Fibroblast of skin of scalp (primary cell): Measurements from ENCODE around the gene FXYD7.

Experiments
- DNase-seq: peaks from one replicate; pipeline ENCODE4 v3.0.0-alpha.2; 2013

The FXYD7 gene

DNA sequence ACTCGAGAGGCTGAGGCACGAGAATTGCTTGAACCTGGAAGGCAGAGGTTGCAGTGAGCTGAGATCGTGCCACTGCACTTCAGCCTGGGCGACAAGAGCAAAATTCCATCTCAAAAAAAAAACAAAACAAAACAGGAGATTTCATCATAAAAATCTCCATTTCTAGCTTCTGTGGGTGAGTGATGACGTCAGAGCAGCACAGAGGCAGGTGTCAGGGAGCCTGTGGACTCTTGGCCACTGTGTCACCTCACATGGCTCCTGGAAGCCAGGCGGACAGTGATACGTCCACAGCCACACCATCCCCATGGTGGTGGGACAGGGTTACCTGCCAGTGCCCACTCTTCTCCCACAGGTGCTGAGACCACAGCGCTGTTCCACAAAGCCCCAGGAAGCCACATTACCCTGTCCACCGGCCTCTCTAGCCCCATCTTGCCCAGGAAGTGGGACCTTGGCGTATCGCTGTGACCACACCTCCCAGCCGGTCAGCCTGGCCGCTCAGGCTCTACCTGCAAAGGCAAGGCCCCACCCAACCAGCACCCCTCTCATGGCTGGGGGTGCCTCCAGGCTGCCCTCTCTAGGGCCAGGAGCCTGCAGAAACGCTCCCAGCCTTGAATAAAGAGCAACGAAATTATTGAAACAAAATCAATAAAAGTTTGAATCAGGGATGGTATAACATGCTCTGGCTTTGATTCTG lies 29.9 kb upstream of the FXYD7 start:
- no peak for DNase-seq

DNA sequence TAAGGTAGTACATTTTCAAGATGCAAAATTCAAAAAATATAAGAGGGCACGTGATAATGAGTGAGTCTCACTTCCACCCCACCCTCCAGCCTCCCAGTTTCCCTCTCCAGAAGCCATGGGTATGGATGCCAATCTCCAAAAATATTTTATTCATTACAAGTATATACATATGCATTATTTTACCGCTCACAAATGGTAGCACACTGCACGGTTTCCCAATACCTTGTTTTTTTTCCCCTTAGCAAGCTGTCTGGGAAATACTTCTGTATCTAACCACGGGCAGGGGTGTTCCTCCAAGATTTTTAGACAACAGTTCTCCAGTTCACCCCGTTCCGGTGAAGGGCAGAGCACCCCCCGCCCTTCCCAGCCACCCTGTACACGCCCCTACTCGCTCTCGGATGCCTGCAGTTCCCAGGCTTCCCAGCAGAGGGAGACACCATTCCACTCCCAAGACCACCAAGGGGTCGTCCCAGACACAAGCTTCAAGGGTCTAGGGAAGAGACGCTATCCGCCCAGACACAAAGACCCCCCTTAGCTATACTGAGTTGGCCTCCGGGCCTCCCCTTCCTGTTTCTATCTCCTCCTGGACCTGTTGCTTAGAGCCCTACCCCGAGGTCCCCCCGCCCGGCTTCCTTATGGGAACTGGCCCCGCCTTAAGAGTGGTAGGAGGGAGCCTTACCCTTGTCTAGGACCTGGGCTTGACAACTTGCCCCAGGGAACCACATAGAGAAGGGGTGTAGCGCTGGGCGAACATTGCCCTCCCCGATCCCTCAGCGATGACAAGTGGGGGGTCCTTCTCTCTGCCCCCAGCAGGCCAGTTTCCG lies 28.5 kb upstream of the FXYD7 start:
- peak; percentile 63 for DNase-seq

DNA sequence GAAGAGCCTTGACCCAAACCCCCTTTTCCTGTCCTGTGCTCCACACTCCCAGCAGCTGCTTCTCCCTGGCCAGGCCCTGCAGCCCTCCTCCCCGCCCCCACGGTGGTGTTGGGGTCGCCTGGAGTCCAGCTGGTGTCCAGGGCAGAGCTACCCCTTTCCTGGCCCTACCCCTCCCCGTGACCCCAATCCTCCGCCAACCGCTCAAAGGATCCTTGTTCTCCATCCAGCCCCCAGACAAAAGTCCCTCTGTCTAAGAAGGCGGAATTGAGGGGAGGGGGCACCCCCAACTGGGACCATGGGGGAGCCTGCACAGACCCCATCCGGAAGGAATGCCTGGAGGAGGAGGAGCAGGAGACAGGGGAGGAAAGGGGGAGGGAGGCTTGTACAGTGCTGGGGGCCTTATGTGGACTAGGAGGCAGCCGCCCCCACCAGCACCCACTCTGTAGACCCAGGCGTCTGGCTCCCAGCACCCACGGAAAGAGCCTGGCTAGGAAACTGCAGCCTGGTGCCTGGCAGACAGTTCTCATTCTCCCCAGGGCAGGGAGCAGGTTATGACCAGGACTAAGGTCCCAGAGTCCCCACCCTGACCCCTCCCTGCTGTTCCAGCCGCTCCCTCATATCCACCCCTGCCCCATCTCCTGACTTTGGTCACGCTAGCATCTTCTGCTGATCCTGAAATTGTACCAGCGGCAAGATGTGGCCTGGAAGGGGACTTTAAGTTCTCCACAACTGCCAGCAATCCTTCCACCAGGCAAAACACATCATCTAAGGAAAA lies 27.7 kb upstream of the FXYD7 start, which contains the start of gene FXYD3:
Gene FXYD3 (plus strand): TSS at position 647 of the 775 bp plus-strand sequence. CDS start 3,554 bp downstream, outside the sequence.
- no peak for DNase-seq

DNA sequence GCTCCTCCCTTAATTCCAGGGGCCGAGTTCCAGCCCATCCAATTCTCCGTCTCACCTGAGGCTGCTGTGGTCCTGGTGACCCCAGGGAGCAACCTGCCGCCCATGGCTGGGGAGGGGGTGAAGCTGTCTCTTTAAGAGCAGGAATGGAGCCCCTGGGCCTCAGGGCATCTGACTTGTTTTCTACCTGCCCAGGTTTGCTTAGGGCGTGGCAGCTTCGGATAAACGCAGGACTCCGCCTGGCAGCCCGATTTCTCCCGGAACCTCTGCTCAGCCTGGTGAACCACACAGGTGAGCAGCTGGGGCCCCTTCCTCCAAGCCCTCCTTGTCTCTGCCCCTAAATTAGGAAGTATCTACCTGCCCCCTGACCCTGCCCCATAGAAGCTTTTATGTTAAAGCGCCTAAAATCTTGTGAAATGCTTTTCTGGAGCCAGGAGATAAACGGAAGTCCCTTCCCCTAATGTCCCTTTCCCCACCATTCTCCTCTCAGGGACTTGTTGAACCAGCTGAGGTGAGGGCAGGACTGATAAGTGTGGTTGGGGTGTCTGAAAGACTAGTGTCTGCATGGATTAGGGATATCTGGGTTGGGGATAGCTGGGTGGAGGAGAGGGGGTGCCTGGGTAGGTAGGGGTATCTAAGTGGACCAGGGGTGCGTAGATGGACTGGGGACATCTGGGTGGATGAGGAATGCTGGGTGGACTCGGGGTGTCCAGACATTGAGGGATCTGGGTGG lies 26.8 kb upstream of the FXYD7 start:
- DNase-seq, result no peak

DNA sequence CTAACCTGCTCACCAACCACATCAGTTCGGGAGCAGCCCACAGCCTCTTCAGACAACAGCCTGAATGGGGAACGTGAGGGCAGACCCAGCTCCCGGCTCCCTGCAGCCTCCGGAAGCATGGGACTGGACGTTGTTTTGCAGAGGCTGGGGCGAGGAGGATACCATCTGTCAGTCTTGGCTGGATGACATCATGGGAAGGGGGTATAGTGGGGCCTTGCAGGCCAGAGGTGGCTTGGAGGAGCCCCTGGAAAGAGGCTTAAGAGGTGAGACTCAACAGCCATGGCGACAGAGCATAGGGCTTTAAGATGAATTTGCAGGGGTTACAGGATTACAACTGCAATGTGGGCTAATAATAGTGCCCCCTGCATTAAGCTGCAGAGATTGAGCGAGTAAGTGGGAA lies 25.9 kb upstream of the FXYD7 start:
- no peak for DNase-seq

DNA sequence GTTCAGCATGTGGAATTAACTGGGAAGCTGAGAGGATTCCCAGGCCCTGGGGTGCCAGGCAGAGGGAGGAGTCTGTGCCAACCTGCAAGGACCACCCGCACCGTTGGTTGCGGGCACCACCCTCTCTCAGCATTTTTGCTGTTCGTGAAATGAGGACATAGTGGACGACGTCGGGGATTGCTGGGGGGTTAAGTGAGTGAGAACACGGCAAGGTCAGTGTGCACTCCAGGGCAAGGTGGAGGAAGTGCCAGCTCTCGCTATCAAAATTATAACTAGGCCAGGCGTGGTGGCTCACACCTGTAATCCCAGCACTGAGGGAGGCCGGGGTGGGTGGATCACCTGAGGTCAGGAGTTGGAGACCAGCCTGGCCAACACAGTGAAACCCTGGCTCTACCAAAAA lies 25.3 kb upstream of the FXYD7 start:
- DNase-seq, result no peak

DNA sequence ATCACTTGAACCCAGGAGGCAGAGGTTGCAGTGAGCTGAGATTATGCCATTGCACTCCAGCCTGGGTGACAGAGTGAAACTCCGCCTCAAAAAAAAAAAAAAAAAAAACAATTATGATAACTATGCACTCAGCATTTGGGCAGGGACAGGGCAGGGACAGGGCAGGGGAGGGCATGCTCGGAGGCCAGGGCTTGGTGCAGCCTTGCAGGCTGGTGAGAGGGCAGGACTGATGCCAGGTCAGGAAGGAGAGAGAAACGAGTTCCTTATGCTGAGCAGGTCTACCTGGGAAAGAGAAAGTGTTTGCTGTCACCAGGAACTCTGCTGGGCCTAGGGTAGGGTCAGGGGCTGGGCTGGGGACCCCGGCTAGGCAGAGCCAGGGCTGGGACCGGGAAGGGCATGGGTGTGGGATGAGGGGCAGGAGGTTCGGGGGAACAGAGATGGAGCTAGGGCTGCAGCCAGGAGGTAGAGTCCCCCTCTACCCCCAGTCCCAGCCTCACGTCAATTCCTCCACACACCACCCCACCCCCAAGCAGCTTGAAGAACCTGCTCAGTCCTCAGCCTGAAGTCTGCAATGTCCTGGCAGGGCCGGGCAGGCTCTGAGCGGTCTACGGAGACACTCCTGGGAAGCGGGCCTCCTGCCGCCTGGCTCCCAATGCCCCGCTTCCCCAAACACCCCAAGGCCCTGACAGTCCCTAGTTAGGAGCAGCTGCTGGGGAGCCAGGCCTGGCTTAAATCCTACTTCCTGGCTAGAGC lies 24.6 kb upstream of the FXYD7 start:
- no peak for DNase-seq

DNA sequence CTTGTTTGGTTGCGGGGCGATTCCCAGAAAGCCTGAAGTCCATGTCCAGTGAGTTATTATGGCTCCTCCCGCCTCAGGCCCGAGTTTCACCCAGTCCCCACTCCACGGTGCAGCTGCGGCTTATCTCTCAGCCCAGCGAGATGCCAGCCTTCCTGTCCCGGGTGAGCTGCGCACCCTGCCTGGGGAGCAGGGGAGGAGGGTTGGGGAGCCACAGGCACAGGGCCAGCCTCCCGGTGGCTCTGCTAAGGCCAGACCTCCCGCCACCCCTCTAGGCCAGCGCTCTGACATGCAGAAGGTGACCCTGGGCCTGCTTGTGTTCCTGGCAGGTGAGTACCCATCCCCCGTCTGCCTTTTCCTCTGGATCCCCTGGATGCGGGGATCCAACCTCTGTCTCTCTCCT lies 24.0 kb upstream of the FXYD7 start:
- DNase-seq, result no peak

DNA sequence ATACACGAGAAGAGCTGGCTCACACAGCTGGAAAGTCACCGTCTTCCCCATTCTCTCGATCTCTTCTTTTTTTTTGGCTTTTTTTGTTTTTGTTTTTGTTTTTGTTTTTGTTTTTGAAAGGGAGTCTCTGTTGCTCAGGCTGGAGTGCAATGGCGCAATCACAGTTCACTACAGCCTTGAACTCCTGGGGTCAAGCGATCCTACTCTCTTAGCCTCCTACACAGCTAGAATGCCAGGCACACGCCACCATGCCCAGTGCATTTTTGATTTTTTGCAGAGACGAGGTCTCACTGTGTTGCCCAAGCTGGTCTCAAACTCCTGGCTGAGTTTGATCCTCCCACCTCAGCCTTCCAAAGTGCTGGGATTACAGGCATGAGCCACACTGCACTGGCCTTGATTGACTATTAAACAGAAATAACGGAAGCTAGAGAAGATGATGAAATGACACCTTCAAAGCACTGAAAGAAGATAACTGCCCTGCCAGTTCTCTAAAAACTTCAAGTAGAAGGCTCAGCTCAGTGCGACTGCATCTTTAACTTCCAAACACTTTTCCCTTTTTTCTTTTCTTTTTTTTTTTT lies 23.4 kb upstream of the FXYD7 start:
- no peak for DNase-seq

DNA sequence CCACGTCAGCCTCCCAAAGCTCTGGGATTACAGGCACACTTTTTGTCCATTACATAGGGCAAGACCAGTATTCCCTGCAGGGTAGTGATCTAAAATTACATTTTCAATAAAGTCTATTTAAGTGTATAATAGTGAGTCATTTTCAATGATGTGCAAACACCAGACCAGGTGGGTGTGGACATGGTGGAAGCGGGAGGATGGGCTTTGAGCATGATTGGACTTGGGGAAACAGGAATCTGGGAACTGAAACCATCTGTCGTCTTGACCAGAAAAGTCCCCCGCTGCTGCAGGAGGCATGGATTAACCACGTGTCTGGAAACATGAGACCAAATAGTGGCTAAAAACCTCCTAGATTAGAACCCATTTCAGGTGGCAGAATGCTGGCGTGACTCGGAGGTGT lies 22.6 kb upstream of the FXYD7 start:
- DNase-seq, result peak; percentile 91

DNA sequence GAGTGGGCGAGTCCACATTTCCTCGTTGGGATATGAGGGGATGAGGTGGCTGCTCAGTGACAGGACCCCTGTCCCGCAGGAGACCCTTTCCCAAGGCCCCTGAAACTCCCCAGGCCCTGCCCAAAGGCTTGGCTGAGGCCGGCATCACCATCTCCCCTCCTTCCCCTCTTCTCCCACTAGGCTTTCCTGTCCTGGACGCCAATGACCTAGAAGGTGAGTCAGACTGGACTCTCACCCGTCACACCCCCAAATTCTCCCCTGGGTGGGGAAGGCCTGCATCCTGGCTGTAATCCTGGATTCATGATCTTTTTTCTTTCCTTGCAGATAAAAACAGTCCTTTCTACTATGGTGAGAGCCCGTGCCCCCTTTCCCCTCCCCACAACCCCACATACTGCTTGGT lies 22.2 kb upstream of the FXYD7 start:
- DNase-seq, result no peak

DNA sequence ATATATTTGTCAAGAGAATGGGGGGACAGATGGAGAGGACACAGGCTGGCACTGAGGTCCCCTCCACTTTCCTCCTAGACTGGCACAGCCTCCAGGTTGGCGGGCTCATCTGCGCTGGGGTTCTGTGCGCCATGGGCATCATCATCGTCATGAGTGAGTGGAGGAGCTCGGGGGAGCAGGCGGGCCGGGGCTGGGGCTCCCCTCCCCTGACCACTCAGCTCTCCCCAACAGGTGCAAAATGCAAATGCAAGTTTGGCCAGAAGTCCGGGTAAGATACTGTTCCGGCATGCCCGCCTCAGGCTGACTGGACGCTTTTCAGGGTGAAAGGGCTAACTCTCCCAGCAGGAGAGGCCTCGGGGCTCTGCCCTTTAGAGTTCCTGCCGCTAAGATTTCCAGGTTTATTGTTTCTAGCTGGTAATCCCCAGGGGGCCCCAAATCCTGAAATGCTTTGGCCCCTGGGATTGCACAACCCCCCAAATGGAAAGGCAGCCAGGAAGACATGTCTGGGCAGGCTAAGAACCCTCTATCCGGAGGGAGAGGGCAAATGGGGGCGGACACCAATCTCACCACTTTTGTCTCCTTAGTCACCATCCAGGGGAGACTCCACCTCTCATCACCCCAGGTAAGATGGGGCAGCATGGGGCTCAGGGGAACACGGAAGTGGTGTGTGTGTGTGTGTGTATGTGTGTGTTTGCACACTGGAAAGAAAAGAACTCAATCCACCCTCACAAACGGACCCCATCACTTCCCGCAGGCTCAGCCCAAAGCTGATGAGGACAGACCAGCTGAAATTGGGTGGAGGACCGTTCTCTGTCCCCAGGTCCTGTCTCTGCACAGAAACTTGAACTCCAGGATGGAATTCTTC lies 20.1 kb upstream of the FXYD7 start:
- no peak for DNase-seq

DNA sequence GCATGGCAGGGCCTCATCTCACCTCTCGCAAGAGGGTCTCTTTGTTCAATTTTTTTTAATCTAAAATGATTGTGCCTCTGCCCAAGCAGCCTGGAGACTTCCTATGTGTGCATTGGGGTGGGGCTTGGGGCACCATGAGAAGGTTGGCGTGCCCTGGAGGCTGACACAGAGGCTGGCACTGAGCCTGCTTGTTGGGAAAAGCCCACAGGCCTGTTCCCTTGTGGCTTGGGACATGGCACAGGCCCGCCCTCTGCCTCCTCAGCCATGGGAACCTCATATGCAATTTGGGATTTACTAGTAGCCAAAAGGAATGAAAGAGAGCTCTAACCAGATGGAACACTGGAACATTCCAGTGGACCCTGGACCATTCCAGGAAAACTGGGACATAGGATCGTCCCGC lies 19.5 kb upstream of the FXYD7 start:
- peak; percentile 74 for DNase-seq

DNA sequence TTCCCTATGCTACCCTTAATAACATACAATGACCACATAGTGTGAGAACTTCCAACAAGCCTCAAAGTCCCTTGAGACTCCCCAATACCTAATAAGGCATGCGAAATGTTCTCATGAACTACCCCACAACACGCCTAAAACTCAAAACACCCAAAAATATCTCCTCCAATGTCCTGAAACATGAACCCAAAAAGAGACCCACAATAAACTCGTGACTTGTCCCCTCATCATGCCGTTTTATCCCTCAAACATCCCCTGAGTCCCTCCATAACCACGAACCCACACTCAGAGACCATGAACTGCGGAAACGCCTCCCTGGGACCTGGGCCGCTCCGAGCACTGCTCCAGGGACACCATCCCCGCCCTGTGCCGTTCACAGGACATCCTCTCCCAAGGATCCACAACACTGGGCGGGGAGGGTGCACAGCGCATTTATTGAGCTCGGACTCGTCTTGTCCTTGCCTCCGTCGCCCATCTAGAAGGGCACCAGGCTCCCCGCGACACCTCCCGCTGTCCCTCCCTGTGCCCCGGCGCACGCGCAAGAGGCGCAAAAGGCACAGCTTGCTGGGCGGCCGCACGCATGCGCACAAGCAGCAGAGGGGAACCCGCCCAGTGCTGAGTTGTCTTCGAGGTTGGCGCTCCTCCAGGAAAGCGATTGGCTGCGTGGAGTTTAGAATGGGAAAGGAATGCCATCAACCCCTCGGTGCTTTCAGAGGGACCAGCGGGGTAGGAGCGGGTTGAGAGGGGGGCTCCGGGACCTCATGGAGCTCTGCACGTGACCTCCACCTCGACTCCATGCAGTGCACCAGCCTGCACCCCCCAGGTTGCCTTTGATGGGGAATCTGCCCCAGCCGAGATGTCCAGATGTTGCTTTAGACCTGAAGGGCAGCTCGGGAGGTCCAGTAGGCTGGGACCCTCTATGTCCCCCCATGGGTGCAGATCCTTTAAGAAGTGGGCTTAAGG lies 18.7 kb upstream of the FXYD7 start:
- DNase-seq, result peak; percentile 97

DNA sequence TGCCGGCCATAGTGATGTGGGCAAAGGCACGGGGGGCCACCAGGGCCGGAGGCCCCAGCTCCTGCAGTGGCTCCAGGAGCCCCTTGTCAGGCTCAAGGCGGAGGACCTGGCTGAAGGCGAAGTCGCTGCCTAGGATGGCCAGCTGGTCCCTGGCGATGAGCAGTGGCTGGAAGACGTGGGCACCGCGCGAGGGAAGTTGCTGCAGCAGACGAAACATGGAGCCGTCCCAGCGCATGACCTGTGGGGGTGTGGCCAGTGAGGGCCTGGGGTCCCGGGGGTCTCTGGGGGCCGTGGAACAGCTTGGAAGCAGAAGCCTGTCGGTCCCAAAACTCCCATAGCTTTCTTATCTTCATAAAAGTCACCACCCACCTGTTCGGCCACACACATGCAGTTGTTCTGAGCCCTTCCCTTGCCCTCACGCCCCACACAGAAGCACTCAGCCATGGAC lies 17.8 kb upstream of the FXYD7 start:
- DNase-seq, result no peak

DNA sequence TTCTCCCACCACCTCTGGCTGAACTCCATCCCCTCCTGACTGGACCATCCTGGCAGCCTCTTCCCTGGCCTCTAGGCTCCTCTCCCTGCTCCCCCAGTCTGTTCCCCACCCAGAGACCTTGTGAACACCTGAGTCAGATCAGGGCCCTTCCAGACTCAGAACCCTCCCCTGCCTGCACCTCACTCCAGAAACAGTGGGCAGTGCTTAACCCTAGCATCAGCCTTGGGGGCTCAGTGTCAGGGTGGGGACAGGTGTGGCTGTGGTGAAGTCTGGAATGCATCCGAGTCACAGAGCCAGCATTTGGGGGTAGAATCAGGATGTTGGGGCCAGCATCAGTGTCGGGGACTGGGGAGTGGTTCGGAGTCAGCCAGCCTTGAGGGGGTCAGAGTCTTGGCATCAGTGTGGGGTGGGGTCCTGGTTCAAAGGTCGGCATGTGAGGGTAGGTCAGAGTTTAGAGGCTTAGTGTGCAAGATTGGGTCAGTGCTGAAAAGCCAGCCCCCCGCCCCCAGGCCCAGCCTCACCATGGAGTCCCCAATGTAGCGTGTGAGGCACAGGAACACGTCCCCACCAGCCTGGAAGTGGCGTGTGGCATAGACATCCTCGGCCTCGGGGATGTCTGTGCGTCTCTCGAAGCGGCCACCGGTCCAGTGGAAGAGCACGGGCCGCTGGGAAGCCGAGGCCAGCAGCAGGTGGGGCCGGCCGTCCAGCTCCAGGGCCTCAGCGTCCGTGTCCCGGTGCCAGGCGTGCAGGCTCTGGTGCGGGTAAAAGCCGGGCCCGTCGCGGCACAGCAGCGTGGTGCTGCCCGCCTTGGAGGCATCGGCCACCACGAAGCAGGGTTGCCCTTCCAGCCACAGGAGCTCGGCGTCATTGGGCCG lies 17.1 kb upstream of the FXYD7 start:
- no peak for DNase-seq

DNA sequence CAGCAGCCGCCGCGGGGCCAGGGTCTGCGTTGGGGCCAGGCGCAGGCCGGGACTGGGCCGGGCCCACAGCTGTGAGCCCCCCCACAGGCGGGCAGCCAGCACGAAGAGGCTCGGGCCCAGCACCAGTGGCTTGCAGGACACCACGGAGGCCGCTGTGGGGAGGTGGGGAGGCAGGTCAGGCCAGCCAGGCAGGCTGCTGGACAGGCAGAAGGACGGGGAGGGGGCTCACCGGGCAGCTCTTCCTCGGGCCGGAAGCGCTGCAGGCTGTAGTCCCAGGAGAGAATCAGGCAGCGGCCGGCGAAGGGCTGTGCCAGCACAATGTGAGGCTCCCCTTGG lies 16.5 kb upstream of the FXYD7 start:
- no peak for DNase-seq

DNA sequence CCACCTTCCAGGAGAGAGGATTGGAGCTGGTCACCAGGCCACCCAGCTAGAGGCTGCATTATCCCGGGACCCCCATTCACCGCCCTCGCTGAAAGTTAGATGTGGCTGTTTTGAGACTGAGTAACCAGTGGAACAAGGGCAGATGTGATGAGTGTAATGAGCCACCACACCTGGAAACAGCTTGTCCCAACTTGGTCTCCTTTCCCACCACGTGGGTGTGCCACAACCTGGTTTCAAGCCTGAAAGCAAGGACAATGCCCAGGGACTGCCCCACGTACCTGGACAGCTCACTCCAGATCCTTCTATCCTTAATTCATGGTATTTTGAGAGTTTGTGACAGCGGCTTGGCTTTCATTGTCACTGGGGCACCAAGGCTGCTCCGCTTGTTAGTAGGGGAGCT lies 15.2 kb upstream of the FXYD7 start:
- DNase-seq, result no peak
